Stimulated activated CD4-positive, alpha-beta T cell treated with anti-CD3 and anti-CD28 coated beads, TNF-alpha, amount 100 ng/mL, for 24 hours (primary cell): Measurements from ENCODE around the gene UBN2.
"Not testable (repeated sequence)": the region's sequence is repeated elsewhere in the genome, so short reads cannot be mapped to it uniquely, and the experiment has no call there.

Source experiments
- DNase-seq, 3 experiments: peaks; one replicate each; pipeline ENCODE4 v3.0.0-alpha.2; 2020; ENCODE audit warnings: low read depth in 3 of 3

UBN2 gene

GRCh38 chr7:139294951-139295575 lies 64.0 kb downstream of the UBN2 start:
- no peak for DNase-seq

- no peak for DNase-seq
Observed at GRCh38 chr7:139297795-139298194, 66.8 kb downstream of the UBN2 start.

DNA sequence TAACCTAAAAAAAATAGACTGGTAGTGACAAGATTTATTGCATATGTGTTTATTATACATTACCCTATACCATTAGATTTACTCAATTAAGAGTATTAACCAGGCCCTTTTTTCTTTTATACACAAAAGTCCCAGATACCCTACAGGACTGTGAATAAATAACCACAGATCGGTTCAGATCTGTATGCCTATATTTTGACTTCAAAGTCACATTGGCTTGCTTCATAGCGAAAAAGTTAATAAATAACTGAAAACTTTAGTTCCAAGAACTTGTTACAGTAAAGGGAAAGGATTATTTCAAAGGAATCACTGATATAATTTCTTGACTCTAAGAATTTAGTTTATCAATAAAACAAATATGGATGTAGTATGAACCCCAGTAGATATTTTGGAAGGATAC lies 68.3 kb downstream of the UBN2 start:
- no peak for DNase-seq

DNA sequence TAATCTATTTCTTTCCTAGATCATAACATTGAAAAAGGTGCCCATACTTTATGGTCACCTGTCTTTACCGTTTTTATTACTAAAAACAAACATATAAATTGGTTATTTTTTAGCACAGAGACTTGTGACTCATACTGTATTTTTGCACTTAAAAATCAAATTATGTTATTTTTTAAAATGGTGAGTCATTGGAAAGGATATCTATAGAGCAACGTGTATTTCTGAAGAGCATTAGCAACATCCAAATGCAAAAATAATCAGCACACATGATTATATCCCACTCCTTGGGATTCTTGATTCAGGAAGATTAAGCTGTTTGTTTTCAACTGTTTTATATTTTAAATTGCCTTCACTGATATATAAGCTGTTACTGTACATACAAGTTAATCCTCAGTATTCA lies 69.4 kb downstream of the UBN2 start:
- no peak for DNase-seq

- no peak for DNase-seq
Observed at GRCh38 chr7:139304517-139304916, 73.5 kb downstream of the UBN2 start.

DNA sequence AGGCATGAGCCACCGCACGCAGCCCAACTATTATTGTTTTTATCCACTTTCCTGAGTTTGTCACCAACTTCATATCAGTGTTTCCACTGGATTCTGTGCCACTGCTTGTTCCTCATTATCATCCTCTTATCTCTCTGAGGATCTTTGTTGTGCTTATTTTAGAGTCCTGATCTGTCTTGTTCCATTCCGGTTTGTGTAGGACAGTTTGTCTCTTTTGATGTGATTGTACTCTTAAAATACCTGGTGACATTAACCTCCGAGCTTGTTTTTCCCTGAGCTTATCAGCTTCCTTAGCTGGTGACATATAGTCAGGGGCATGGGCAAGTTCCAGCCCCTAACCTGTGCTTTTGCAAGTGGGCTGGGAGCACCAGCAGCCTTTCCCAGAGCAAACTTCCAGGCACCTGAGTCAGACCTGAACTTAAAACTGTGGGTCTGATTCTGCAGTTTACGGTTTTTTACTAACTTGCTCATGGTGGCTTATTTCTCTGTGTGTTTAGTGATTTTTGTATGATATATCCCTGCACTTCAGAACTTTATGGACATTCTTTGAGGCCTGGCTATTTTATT lies 87.0 kb downstream of the UBN2 start:
- no peak for DNase-seq

- no peak for DNase-seq
Observed at GRCh38 chr7:139321071-139321745, 90.2 kb downstream of the UBN2 start.

GRCh38 chr7:139324709-139325108 lies 93.7 kb downstream of the UBN2 start:
- not testable (repeated sequence) for DNase-seq

DNA sequence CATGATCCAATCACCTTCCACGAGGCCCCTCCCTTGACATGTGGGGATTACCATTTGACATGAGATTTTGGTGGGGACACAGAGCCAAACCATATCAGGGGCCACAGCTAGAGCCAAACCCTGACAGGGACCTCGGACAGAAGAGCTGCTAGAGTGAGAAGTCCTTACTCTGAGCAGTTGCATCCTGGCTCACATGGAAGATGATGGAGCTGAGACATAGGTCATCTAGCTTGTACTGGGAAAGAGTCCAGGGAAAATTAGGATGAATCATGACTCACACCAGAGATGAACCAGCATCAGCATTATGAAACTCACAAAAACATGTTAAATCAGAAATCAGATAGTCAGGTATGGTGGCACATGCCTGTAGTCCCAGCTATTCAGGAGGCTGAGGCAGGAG lies 97.3 kb downstream of the UBN2 start:
- DNase-seq, result no peak

- no peak for DNase-seq
Observed at GRCh38 chr7:139329119-139329518, 98.1 kb downstream of the UBN2 start.

GRCh38 chr7:139330333-139331030 lies 99.4 kb downstream of the UBN2 start:
- no peak for DNase-seq

GRCh38 chr7:139332697-139333359 lies 101.8 kb downstream of the UBN2 start:
- DNase-seq, result no peak

DNA sequence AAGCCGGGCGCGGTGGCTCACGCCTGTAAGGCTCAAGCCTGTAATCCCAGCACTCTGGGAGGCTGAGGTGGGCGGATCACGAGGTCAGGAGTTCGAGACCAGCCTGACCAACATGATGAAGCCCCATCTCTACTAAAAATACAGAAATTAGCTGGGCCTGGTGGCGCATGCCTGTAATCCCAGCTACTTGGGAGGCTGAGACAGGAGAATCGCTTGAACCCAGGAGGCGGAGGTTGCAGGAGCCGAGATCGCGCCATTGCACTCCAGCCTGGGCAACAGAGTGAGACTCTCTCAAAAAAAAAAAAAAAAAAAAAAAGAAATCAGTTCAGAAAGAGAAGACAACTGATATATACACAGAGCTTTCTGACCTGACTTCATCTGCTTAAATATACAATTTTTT lies 102.4 kb downstream of the UBN2 start:
- not testable (repeated sequence) for DNase-seq

- no peak for DNase-seq
Observed at GRCh38 chr7:139334399-139335150, 103.5 kb downstream of the UBN2 start.

GRCh38 chr7:139339025-139339424 lies 108.0 kb downstream of the UBN2 start:
- no peak for DNase-seq

- no peak for DNase-seq
Observed at GRCh38 chr7:139339698-139340036, 108.6 kb downstream of the UBN2 start.

GRCh38 chr7:139340037-139340807 lies 109.2 kb downstream of the UBN2 start:
- DNase-seq, result peak; percentile 93 to 99 (median 98)

DNA sequence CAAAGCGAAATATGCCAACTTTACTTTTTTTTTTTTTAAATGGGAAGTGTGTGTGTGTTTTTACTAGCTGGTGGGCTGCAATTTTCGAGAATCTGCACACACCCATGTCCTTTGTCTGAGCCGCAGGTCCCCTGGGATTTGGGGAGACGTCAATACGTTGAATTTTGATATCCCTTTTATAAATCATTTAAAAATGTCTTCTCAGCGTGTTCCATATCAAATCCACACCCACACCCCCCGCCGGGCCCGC lies 109.7 kb downstream of the UBN2 start:
- DNase-seq, result peak in 1 of 3 experiments; percentile 73

DNA sequence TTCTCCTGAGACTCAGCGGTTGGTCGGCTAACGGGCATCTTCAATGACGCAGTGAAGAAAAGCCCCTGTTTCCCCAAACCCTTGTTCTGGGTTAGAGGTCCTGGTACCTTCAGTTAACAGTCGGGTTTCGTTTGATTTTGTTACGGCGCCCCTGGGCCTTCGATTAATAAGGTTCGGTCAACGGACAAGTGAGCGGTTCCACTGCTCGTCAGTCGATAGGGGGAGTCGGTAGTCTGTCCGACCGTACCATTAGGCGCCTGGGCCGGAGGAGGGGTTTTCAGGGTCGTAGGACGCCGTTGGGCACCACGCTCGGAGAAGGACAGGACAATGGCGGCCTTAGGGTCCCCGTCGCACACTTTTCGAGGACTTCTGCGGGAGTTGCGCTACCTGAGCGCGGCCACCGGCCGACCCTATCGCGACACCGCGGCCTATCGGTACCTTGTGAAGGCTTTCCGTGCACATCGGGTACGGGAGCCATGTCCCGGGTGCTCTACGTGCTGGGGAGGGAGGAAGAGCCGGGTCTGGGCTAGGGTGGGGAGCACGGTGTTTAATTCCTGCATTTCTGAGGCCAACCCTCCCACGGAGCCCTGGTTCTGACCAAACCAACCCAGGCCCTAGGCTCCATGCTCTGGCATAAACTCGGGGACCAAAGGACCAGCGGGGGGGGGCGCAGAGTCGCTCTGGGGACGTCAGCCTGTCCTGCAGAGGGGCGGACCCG lies 110.2 kb downstream of the UBN2 start, which contains the start of gene FMC1:
FMC1 (plus strand) TSS at position 280 of the 718 bp plus-strand sequence; CDS start at position 328, 48 bp downstream.
- DNase-seq, result peak; percentile 70 to 85 (median 76)

GRCh38 chr7:139341776-139342226 lies 110.8 kb downstream of the UBN2 start:
- no peak for DNase-seq
